ENCODE measurements around the gene RPN2. TPM values are rescaled to one million over a fixed set of nuclear protein-coding genes. Genes with fewer than 3 reads are reported as not detected.

The RPN2 gene
- total RNA-seq, 1 experiment from 2014 or later = 185 TPM

GRCh38 chr20:37247547-37247946 lies 68.4 kb downstream of the RPN2 start:
- no peaks in the 10 kb centered on the region for H4K20me1 ChIP-seq (ENCODE audit: insufficient read depth)
- no TSS peak for BruUV-seq (replicated peaks)
- no peak overlapping the region for H3K4me2 ChIP-seq
- POLR2A ChIA-PET (ENCODE audit: unreplicated experiment) = no interaction called here
- no peaks in the 10 kb centered on the region for H3K4me1 ChIP-seq (replicated peaks; ENCODE audit: insufficient read depth)
- intact Hi-C loops (cut with micrococcal nuclease; ENCODE audit: unreplicated experiment) = no loop called here
- no peaks in the 10 kb centered on the region for H3K9me3 ChIP-seq (ENCODE audit: insufficient read depth, low read depth)
- no peak for DNase-seq
- H3K4me3 ChIP-seq = no peak overlapping the region
- H3F3A ChIP-seq (ENCODE audit: insufficient read depth, low read depth) = no peaks in the 10 kb centered on the region
- no peak overlapping the region for H3K27ac ChIP-seq
- H3K36me3 ChIP-seq (ENCODE audit: low read depth) = 0 out of 2 replicates have a peak, but pooled peaks cover 5% of the 10 kb centered on the region
- no peak overlapping the region for H2AFZ ChIP-seq
- H3K79me2 ChIP-seq (ENCODE audit: low read depth) = no peaks in the 10 kb centered on the region
- CTCF ChIA-PET = no interaction called here
- no peaks in the 10 kb centered on the region for H3K27me3 ChIP-seq (ENCODE audit: insufficient read depth, low read depth)
- no peaks in the 10 kb centered on the region for H3K9me2 ChIP-seq (ENCODE audit: insufficient read depth)
- no peak for TF ChIP-seq CTCF (conservative IDR thresholded peaks at IDR 0.05)
- TF ChIP-seq EZH2 (IDR thresholded peaks at IDR 0.05; ENCODE audit: low read depth) = no peak

GRCh38 chr20:37249304-37249703 lies 70.2 kb downstream of the RPN2 start:
- Histone ChIP-seq H3K4me1 (replicated peaks; ENCODE audit: insufficient read depth) (no peaks in the 10 kb centered on the region), H3K27ac (no peak overlapping the region), H3K36me3 (ENCODE audit: low read depth) (no peaks in the 10 kb centered on the region), H3K79me2 (ENCODE audit: low read depth) (no peaks in the 10 kb centered on the region), H2AFZ (no peak overlapping the region), H3K9me2 (ENCODE audit: insufficient read depth) (no peaks in the 10 kb centered on the region), H3K4me3 (no peak overlapping the region), H3K27me3 (ENCODE audit: insufficient read depth, low read depth) (peaks cover 8% of the 10 kb centered on the region; the same call in 1 of the 2 replicates), H3K9me3 (ENCODE audit: insufficient read depth, low read depth) (no peaks in the 10 kb centered on the region), H4K20me1 (ENCODE audit: insufficient read depth) (no peaks in the 10 kb centered on the region), H3F3A (ENCODE audit: insufficient read depth, low read depth) (no peaks in the 10 kb centered on the region), H3K4me2 (no peak overlapping the region)
- ChIA-PET POLR2A (ENCODE audit: unreplicated experiment) (no interaction called here), CTCF (no interaction called here)
- no peak for DNase-seq
- no TSS peak for BruUV-seq (replicated peaks)
- intact Hi-C loops (cut with micrococcal nuclease; ENCODE audit: unreplicated experiment) = no loop called here
- no peak for TF ChIP-seq CTCF (conservative IDR thresholded peaks at IDR 0.05)
- no peak for TF ChIP-seq EZH2 (IDR thresholded peaks at IDR 0.05; ENCODE audit: low read depth)

GRCh38 chr20:37251825-37252477 lies 72.8 kb downstream of the RPN2 start:
- ChIA-PET POLR2A (ENCODE audit: unreplicated experiment) (no interaction called here), CTCF (interaction anchor here (0.8 kb wide), 1 partner anchor 973 kb away, joined by 7 read pairs; no protein-coding TSS in a partner anchor)
- Histone ChIP-seq H3K27me3 (ENCODE audit: insufficient read depth, low read depth) (peaks cover 19% of the 10 kb centered on the region), H3K27ac (no peak overlapping the region), H2AFZ (no peak overlapping the region), H3F3A (ENCODE audit: insufficient read depth, low read depth) (no peaks in the 10 kb centered on the region), H4K20me1 (ENCODE audit: insufficient read depth) (no peaks in the 10 kb centered on the region; the same call in 1 of the 2 replicates), H3K4me1 (replicated peaks; ENCODE audit: insufficient read depth) (no peaks in the 10 kb centered on the region), H3K9me3 (ENCODE audit: insufficient read depth, low read depth) (no peaks in the 10 kb centered on the region), H3K4me2 (no peak overlapping the region), H3K36me3 (ENCODE audit: low read depth) (no peaks in the 10 kb centered on the region), H3K9me2 (ENCODE audit: insufficient read depth) (no peaks in the 10 kb centered on the region), H3K79me2 (ENCODE audit: low read depth) (no peaks in the 10 kb centered on the region), H3K4me3 (no peak overlapping the region)
- TF ChIP-seq CTCF (conservative IDR thresholded peaks at IDR 0.05) (no peak), EZH2 (IDR thresholded peaks at IDR 0.05; ENCODE audit: low read depth) (no peak)
- intact Hi-C loops (cut with micrococcal nuclease; ENCODE audit: unreplicated experiment) = no loop called here
- DNase-seq = no peak
- no TSS peak for BruUV-seq (replicated peaks)
